Middle frontal gyrus (tissue), 1 donor: Measurements from ENCODE around the gene KLHDC8B.
"Not testable (repeated sequence)": the region's sequence is repeated elsewhere in the genome, so short reads cannot be mapped to it uniquely, and the experiment has no call there.

Experiments used
- DNase-seq: peaks from one replicate; pipeline ENCODE4 v3.0.0-alpha.2; 2015; ENCODE audit warnings: low spot score; ENCODE audit errors: extremely low spot score

Gene KLHDC8B

DNA sequence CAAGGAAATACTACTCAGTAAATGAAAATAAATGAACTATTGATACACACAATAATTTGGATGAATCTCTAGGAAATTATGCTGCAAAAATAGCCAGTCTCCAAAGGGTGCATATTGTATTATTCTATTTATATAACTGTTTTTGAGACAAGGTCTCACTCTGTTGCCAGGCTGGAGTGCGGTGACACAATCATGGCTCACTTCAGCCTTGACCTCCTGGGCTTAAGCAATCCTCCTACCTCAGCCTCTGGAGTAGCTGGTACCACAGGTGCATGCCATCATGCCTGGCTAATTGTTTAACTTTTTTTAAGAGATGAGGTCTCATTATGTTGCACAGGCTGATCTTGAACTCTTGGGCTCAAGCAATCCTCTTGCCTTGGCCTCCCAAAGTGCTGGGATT lies 12.5 kb downstream of the KLHDC8B start:
- DNase-seq, result no peak

DNA sequence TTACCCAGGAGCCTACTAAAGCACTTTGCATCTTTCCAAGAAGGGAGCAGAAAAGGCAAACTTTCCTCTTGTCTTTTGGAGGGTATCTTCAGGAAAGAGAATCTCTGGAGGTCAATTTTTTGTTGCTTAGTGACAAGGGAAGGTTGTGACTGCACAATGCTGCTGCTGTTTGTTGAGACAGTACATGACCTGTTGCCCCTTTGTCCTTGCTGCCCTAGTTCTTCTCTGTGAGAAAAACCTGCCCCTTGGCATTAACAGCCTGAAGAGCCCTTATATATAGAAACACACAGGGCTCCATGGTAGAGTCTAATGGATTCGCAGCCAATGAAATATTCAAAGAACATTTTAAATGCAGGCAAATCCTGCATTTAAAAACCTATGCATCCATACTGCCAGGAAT lies 20.3 kb downstream of the KLHDC8B start:
- no peak for DNase-seq

DNA sequence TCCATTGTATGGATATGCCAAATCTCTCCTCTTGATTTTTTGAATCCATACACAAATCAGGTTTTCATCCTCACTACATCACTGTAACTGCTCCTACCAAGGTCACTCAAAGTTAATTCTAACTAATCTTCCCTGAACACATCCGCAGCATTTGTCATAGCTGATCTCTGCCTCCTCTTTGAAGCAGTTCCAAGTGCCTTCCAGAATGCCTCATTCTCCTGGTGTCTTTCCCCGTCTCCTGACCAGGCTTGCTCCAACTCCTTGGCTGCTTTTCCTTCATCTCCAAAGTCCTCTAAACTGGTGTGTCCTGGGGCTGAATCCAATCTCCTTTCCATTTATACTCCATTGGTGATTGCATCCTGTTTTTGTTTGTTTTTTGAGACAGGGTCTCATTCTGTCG lies 26.8 kb downstream of the KLHDC8B start:
- no peak for DNase-seq

DNA sequence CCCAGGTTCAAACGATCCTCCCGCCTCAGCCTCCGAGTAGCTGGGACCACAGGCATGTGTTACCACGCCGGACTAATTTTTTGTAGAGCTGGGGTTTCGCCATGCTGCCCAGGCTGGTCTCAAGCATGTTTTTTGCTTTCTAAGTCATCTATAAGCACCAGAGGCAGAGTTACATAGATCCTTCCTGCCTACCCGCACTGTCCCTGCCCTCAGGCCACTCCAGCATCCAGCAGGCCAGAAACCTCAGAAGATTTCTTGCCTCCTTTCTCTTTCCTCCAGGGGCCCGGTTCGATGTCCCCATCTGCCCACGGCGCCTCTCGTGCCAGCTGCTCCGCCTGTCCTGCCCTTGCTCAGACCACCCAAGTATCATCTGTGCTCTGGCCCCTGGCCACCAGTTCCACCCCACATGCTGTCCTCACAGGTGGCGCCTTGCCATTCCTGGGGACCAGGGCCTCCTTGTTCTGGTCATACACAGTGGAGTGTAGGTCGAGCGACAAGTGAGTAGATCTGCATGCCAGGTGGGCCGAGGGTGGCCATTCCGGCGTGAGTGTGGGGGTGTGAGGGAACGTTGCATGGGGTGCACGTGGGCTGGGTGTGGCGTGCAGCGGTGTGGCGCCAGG lies 27.3 kb downstream of the KLHDC8B start:
- no peak for DNase-seq

DNA sequence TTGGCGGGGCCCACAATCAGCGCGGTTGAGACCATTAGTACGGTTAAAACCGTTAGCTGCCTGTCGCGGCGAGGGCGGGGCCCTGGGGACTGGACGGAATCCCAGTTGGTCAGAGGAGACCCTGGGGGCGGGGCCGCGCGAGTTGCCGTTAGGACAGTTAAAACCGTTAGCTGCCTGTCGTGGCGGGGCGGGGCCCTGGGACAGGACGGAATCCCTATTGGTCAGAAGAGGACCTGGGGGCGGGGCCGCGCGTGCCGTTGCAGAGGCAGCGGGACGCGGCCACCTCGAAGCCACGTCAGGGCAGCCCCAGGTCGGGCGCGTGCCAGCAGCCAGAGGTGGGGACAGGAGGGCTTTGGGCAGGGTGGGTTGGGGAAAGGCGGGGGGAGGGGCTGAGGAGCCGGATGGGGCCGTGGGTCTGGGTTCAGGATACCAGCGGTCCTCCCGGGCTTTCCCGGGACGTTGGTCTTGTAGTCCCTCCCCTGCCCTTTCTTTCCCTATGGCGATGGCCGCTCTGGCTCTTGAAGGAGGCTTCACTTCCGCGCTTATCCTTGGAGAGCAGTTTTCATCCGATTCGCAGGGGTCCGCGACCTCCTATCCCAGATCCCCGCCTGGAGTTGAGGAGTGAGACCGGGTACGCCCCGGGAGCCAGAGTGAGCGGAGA lies 28.0 kb downstream of the KLHDC8B start:
- DNase-seq, result no peak

DNA sequence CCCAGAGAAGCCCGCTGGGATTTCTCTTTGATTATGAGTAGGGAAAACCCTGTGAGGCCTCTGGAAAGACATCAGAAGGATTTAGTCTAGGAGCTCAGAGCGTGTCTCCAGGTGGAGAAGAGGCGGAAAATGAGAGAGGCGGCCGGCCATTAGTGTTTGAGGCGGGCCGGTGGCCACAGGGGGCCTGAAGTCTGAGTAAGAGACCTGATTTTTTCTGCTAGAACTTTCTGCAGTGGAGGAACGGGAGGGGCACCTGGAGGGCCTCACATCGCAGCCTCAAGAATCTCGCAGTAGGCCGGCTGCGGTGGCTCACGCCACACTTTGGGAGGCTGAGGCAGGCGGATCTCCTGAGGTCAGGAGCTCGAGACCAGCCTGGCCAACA lies 28.5 kb downstream of the KLHDC8B start:
- no peak for DNase-seq

DNA sequence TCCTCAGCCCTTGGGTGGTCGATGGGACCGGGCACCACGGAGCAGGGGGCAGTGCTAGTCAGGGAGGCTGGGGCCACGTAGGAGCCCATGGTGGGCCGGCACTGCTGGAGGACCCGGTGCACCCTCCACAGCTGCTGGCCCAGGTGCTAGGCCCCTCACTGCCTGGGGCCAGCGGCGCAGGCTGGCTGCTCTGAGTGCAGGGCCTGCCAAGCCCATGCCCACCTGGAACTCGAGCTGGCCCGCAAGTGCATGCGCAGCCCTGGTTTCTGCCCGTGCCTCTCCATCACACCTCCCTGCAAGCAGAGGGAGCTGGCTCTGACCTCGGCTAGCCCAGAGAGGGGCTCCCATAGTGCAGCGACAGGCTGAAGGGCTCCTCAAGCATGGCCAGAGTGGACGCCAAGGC lies 42.1 kb downstream of the KLHDC8B start:
- DNase-seq, result no peak

DNA sequence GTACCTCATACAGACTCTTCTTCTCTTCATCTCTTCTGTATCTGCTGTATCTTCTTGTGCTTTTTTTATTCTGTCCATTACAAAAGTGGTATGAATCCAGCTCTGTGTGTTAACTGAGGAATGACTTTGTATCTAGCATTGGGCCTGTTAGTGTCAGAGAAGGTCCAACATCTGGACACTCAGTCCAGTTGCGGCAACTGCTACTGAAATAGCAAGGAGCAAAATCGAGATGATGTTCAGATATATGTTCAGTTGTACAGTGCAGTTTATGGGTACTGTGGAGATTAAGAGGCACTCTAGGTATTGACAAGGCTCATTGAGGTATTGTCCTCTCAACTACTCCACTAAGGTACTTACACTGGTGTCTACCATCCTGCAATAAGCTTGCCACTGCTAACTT lies 42.6 kb downstream of the KLHDC8B start:
- DNase-seq, result no peak

DNA sequence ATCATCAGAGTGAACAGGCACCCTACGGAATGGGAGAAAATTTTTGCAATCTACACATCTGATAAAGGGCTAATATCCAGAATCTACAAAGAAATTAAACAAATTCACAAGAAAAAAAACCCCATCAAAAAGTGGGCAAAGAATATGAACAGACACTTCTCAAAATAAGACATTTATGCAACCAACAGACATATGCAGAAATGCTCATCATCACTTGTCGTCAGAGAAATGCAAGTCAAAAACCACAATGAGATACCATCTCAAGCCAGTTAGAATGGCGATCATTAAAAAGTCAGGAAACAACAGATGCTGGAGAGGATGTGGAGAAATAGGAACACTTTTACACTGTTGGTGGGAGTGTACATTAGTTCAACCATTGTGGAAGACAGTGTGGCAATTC lies 45.3 kb downstream of the KLHDC8B start:
- DNase-seq, result not testable (repeated sequence)

DNA sequence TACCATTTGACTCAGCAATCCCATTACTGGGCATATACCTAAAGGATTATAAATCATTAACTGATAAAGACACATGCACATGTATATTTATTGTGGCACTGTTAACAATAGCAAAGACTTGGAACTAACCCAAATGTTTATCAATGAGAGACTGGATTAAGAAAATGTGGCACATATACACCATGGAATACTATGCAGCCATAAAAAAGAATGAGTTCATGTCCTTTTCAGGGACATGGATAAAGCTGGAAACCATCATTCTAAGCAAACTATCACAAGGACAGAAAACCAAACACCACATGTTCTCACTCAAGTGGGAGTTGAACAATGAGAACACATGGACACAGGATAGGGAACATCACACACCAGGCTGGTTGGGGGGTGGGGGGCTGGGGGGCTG lies 45.7 kb downstream of the KLHDC8B start:
- not testable (repeated sequence) for DNase-seq

DNA sequence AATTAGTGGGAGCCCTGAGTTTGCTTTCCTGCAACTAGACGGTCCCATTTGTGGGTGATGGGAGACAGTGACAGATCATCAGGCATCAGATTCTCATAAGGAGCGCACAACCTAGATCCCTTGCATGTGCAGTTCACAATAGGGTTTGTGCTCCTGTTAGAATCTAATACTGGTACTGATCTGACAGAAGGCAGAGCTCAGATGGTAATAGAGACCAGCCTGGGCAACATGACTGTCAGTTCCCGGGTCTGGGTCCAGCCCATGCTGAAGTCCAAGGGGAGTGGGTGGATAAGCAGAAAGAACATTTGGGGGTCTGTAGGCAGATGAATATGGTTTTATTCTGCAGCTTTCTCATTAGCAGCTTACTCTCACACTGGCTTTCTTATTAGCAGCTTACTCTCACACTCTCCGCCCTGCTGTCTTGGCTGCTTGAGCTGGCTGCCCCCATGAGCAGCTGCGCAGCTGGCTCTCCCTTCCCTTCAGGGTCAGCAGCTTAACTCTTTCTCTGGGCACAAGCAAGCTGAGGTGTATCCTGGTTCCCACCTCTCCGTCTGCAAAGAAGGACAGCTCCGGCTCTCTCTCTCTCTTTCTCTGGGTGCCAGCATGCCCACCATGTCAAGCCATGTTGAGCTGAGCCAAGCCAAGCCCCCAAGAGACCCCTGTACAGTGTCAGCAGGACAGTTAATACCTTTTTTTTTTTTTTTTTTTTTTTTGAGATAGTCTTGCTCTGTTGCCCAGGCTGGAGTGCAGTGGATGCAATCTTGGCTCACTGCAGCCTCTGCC lies 46.5 kb downstream of the KLHDC8B start:
- no peak for DNase-seq

DNA sequence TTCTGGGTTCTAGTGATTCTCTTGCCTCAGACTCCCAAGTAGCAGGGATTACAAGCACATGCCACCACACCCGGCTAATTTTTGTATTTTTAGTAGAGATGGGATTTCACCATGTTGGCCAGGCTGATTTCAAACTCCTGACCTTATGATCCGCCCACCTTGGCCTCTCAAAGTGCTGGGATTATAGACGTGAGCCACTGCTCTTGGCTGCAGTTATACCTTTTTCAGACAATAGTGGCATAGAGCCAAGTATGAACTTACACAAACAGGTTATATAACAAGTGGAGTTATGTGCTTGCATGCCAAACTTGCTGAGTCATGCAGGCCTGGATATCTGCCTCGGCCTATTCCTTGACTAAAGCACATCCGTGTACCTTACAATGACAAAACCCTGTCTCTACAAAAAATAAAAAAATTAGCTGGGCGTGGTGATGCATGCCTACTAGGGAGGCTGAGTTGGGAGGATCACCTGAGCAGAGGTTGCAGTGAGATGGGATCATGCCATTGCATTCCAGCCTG lies 47.1 kb downstream of the KLHDC8B start:
- not testable (repeated sequence) for DNase-seq

DNA sequence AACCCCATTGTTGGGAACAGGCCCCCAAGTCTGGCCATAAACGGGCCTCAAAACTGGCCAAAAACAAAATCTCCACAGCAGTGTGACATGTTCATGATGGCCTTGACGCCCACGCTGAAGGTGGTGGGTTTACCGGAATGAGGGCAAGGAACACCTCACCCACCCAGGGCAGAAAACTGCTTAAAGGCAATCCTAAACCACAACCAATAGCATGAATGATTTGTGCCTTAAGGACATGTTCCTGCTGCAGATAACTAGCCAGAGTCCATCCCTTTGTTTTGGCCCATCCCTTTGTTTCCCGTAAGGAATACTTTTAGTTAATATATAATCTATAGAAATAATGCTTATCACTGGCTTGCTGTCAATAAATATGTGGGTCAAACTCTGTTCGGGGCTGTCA lies 47.7 kb downstream of the KLHDC8B start:
- DNase-seq, result no peak

DNA sequence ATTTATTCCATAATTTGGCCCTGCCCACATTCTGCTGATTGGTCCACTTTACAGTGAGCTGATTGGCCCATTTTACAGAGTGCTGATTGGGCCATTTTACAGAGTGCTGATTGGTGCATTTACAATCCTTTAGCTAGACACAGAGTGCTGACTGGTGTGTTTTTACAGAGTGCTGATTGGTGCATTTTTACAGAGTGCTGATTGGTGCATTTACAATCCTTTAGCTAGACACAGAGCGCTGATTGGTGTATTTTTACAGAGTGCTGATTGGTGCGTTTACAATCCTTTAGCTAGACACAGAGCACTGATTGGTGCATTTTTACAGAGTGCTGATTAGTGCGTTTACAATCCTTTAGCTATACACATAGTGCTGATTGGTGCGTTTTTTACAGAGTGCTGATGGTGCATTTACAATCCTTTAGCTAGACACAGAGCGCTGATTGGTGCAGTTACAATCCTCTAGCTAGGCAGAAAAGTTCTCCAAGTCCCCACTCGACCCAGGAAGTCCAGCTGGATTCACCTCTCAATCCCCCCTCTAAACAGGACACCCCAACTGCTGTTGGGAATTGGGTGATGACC lies 49.7 kb downstream of the KLHDC8B start:
- DNase-seq, result not testable (repeated sequence)

DNA sequence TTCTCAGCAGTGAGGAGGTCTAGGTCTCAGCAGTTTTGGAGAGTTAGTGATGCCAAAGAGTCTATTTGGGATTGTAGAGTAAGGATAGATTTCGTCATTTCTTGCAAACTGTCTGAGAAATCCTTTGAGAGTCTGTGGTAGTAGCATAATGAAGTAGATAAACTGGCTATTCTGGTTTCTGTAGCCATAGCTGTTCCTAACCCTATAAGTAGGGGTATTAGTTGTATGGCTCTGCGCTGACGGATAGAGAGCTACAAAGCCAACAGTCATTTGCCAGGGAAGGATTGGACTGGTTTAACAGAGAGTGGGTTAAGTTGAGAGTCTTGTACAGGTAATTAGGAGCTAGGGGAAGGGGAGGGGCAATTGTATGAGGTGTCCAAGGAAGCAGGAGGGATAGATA lies 50.6 kb downstream of the KLHDC8B start:
- DNase-seq, result no peak
